GM20431 (cell line): ENCODE measurements around the gene NPC1.
"Not testable (repeated sequence)": the region's sequence is repeated elsewhere in the genome, so short reads cannot be mapped to it uniquely, and the experiment has no call there.

Experiments used
- in situ Hi-C: fragments of 300-500 bp; cut with MseI, MboI; formaldehyde crosslinking; loops from one replicate; pipeline ENCODE4 v1.15.0; 2020; ENCODE audit warnings: low sequenced_read_pairs; ENCODE audit not compliant: unreplicated experiment

NPC1 gene

GRCh38 chr18:23578891-23579653 lies 7.2 kb downstream of the NPC1 start:
- in situ Hi-C loops = no loop called here

- in situ Hi-C loops = no loop called here
Measured at GRCh38 chr18:23578067-23578701, 8.1 kb downstream of the NPC1 start.

- in situ Hi-C loops = not testable (repeated sequence)
Measured at GRCh38 chr18:23577521-23577920, 8.8 kb downstream of the NPC1 start.

- in situ Hi-C loops = no loop called here
Measured at GRCh38 chr18:23575309-23575651, 11.0 kb downstream of the NPC1 start.

GRCh38 chr18:23574611-23575308 lies 11.5 kb downstream of the NPC1 start:
- in situ Hi-C loops = no loop called here

GRCh38 chr18:23573626-23574431 lies 12.5 kb downstream of the NPC1 start:
- in situ Hi-C loops = no loop called here

- in situ Hi-C loops = no loop called here
Measured at GRCh38 chr18:23573020-23573419, 13.3 kb downstream of the NPC1 start.

- in situ Hi-C loops = no loop called here
Measured at GRCh38 chr18:23572570-23572969, 13.7 kb downstream of the NPC1 start.

- in situ Hi-C loops = no loop called here
Measured at GRCh38 chr18:23572012-23572411, 14.3 kb downstream of the NPC1 start.

- in situ Hi-C loops = no loop called here
Measured at GRCh38 chr18:23570912-23571504, 15.3 kb downstream of the NPC1 start.

- in situ Hi-C loops = no loop called here
Measured at GRCh38 chr18:23569299-23570063, 16.8 kb downstream of the NPC1 start.

GRCh38 chr18:23568281-23569138 lies 17.8 kb downstream of the NPC1 start:
- in situ Hi-C loops = no loop called here

- in situ Hi-C loops = no loop called here
Measured at GRCh38 chr18:23567671-23568070, 18.6 kb downstream of the NPC1 start.

GRCh38 chr18:23565916-23566547 lies 20.3 kb downstream of the NPC1 start:
- in situ Hi-C loops = no loop called here

- in situ Hi-C loops = no loop called here
Measured at GRCh38 chr18:23563377-23564043, 22.8 kb downstream of the NPC1 start.

- in situ Hi-C loops = no loop called here
Measured at GRCh38 chr18:23560186-23560585, 26.1 kb downstream of the NPC1 start.

GRCh38 chr18:23557511-23557910 lies 28.8 kb downstream of the NPC1 start:
- in situ Hi-C loops = not testable (repeated sequence)
